Measurements from ENCODE around the gene PADI1.

The PADI1 gene

GRCh38 chr1:17277511-17278159 lies 72.7 kb downstream of the PADI1 start:
- DNase-seq, result no peak

- no peak for DNase-seq
Measured at GRCh38 chr1:17278996-17279830, 74.3 kb downstream of the PADI1 start.

DNA sequence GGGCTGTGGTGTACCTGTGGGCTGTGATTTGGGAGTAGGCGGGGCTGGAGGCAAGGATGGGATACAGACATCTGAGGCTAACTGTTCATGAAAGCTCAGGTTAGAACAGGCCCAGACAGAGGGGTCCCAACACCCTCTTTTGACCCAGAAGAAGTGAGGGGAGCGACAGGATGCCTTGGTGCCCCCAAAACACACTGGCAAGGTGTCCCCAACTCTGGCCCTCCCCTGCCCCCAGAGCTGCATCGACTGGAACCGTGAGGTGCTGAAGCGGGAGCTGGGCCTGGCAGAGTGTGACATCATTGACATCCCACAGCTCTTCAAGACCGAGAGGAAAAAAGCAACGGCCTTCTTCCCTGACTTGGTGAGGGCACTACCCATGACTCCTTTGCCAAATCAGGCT lies 75.5 kb downstream of the PADI1 start:
- no peak for DNase-seq

GRCh38 chr1:17280894-17281293 lies 76.0 kb downstream of the PADI1 start:
- no peak for DNase-seq

- DNase-seq, result no peak
Measured at GRCh38 chr1:17281775-17282181, 76.8 kb downstream of the PADI1 start.

DNA sequence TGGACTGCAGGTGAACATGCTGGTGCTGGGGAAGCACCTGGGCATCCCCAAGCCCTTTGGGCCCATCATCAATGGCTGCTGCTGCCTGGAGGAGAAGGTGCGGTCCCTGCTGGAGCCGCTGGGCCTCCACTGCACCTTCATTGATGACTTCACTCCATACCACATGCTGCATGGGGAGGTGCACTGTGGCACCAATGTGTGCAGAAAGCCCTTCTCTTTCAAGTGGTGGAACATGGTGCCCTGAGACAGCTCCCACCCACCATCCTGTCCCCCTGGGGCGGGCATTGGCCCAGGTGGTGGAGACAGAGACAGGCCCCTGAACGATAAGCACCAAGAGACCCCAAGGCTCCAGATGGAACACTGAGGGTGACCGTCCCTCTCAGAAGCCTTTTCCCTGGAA lies 77.9 kb downstream of the PADI1 start:
- DNase-seq, result no peak

- no peak for DNase-seq
Measured at GRCh38 chr1:17286646-17287045, 81.7 kb downstream of the PADI1 start.

- no peak for DNase-seq
Measured at GRCh38 chr1:17287130-17287776, 82.3 kb downstream of the PADI1 start.

DNA sequence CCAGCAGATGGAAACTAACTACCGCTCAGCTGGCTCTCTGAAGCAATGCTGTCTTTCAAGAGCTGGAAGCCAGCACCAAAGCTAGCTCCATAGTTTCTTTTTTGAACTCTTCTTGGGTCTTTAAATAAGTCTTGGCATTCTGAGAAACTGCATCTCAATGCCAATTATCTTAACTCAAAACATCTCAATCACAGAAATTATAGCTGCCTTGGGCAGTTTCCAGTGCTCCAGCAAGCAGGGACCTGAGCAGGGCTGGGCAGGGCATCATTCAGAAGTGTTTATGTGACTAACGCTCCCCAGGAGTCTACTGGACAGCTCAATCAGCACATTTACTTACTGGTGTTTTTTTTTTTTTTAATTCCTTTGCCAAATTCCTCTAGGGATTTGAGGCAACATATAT lies 84.8 kb downstream of the PADI1 start:
- DNase-seq, result no peak

DNA sequence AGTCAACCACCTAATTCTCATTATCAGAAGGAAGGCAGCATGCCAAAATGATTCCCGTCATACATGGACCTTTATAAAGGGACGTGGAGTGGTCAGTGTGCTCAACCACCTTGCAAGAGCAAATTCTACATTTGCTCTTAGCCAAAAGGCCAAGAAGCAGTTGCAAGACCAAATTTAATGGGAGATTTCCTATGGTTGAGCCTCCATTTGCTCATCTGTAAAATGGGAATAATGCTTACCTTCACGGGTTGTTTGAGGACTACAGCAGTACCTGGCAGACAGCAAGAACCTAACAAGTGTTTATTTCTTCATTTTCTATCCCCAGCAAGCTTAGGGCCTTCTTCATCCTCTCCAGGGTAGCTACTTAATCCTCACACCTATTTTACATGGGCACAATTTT lies 85.6 kb downstream of the PADI1 start:
- DNase-seq, result no peak

DNA sequence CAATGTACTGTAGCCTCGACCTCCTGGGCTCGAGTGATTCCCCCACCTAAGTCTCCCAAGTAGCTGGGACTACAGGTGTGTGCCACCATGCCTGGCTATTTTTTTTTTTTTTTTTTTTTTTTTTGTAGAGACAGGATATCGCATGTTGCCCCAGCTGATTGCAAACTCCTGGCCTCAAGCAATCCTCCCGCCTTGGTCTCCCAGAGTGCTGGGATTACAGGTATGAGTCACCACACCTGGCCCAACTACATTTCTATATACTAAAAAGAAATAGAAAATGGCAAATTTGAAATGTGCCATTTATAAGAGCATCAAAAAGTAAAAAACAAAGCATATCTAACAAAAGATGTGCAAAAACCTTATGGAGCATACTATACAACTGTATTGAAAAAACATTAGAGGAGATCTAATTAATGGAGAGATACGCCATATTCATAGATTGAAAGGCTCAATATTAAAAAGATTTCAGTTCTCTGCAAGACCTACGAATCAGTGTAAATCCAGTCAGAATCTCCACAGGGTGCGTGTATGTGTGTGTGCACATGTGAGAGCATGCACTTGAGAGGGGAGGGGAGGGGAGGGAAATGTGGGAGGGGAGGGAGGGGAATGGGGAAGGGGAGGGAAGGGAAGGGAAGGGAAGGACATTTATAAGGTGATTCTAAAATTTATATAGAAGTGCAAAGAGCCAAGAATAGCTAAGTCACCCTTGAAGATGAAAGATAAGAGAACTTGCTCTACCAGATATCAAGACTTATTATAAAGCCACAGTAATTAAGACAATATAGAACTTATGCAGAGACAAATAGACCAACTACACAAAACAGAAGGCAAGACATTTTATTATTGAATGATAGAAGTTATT lies 87.6 kb downstream of the PADI1 start:
- no peak for DNase-seq

DNA sequence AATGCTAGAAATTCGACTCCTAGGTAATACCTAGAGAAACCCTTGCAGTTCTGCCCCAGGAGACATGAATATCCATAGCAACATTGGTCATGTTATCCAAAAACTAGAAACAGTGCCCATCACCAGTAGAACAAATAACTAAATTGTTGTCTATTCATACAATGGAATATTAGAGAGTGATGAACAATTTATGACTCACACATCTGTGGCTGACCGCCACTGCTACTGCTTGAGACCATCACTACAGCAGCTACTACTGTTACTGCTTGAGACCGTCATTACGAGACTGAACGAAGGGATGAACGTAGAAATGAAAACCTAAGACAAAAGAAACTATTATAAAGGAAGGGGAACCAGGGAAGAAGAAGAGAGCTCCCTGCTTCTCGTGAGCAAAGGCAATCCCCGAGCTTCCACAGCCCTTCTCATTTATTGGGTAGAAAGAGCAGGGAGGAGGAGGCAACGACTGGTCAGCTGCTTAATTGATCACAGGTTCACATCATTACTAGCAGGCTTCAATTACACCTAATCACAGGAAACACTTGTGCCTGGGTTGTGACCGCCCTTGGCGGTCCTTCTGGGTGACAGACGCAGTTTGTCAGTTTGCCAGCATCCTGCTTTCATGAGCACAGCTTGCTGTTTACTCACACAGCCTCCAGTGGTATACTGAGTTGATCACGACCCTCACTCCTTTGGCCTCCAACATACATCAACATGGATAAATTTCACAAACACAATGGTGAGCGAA lies 88.9 kb downstream of the PADI1 start:
- no peak for DNase-seq

DNA sequence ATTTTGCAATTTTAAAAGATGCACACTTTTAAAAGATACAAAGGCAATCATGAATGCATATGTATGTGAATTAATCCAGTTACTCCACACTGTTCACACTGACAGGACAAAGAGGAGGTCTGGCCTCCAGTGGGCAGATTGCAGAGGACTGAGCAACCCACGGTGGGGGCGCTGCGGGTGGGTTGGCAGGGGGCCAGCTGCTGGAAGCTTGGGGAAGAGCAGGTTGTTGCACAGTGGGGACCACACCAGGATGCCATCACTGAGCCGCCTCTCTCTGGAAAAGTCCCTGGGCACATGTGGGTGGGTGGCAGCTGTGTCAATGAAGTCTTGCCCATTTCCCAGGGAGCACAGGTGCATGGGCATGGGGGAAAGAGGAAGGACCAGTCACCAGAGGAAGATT lies 90.4 kb downstream of the PADI1 start:
- DNase-seq, result no peak

Measured in NCI-H1694 treated with DMSO at 0.1 percent for 48 hours (cell line).